Activated CD8-positive, alpha-beta memory T cell treated with anti-CD3 and anti-CD28 coated beads, Interleukin-2, amount 10 ng/mL, durations not matched to agents 7 days and 5 days (primary cell): ENCODE measurements around the gene ETV6. TPM values are rescaled to one million over a fixed set of nuclear protein-coding genes. Genes with fewer than 3 reads are reported as not detected.

Experiments
- ATAC-seq: fragments of 150-1000 bp; cut with Tn5 transposase; one replicate; pipeline ENCODE4 v1.10.0; 2021; ENCODE audit warnings: moderate library complexity
- CTCF ChIA-PET: fragments of 350-600 bp; sonication (Branson Sonifier 250); formaldehyde crosslinking; loops from one replicate; lab custom pipeline; 2021; ENCODE audit warnings: antibody characterized with exemption; lab: Charles Lee
- DNase-seq: peaks from one replicate; pipeline ENCODE4 v3.0.0-alpha.2; 2020
- H3K27ac Mint-ChIP-seq: one replicate; pipeline ENCODE4 v1.8.0; 2021; ENCODE audit warnings: mild to moderate bottlenecking, mixed read lengths
- H3K27me3 Mint-ChIP-seq: one replicate; pipeline ENCODE4 v1.8.0; 2021; ENCODE audit warnings: mixed read lengths
- H3K36me3 Mint-ChIP-seq: one replicate; pipeline ENCODE4 v1.8.0; 2021; ENCODE audit warnings: mild to moderate bottlenecking, mixed read lengths
- H3K4me1 Mint-ChIP-seq: one replicate; pipeline ENCODE4 v1.8.0; 2021; ENCODE audit warnings: mixed read lengths
- H3K4me3 Mint-ChIP-seq: one replicate; pipeline ENCODE4 v1.8.0; 2021; ENCODE audit warnings: mild to moderate bottlenecking, moderate library complexity, mixed read lengths
- H3K9me3 Mint-ChIP-seq: one replicate; pipeline ENCODE4 v1.8.0; 2022; ENCODE audit warnings: low read depth, mixed read lengths
- total RNA-seq, 2 experiments: library from RNA; stranded (reverse); gene quantifications; one replicate each; pipeline ENCODE4 v1.2.3, GENCODE V29; 2021

Gene ETV6
- total RNA-seq, 2 experiments from 2014 or later = 29.4 to 32.6 TPM

GRCh38 chr12:11749943-11750690 is 100.6 kb downstream of the ETV6 start:
- peaks cover 11% of the 10 kb centered on the region for H3K36me3 Mint-ChIP-seq
- no peak overlapping the region for H3K4me3 Mint-ChIP-seq
- H3K4me1 Mint-ChIP-seq = peaks cover 2% of the 10 kb centered on the region
- CTCF ChIA-PET = no interaction called here
- H3K27ac Mint-ChIP-seq = no peak overlapping the region
- ATAC-seq (no peak), DNase-seq (no peak)
- no peaks in the 10 kb centered on the region for H3K27me3 Mint-ChIP-seq
- no peaks in the 10 kb centered on the region for H3K9me3 Mint-ChIP-seq

- no peak for ATAC-seq
- Mint-ChIP-seq H3K27ac (no peak overlapping the region), H3K4me3 (no peak overlapping the region), H3K4me1 (peaks cover 2% of the 10 kb centered on the region), H3K9me3 (no peaks in the 10 kb centered on the region), H3K27me3 (no peaks in the 10 kb centered on the region), H3K36me3 (peaks cover 13% of the 10 kb centered on the region)
- no peak for DNase-seq
- CTCF ChIA-PET = no interaction called here
These were observed 103.1 kb downstream of the ETV6 start for GRCh38 chr12:11752403-11753149.

- DNase-seq (no peak), ATAC-seq (no peak)
- Mint-ChIP-seq H3K9me3 (no peaks in the 10 kb centered on the region), H3K36me3 (peaks cover 13% of the 10 kb centered on the region), H3K27ac (no peak overlapping the region), H3K27me3 (no peaks in the 10 kb centered on the region), H3K4me1 (peaks cover 2% of the 10 kb centered on the region), H3K4me3 (no peak overlapping the region)
- CTCF ChIA-PET = no interaction called here
These were observed 103.7 kb downstream of the ETV6 start for GRCh38 chr12:11753150-11753499.

- CTCF ChIA-PET = interaction anchor here (1.6 kb wide), 1 partner anchor 19 kb away, joined by 3 read pairs; no protein-coding TSS in a partner anchor
- Mint-ChIP-seq H3K27ac (no peak overlapping the region), H3K36me3 (peaks cover 13% of the 10 kb centered on the region), H3K4me1 (peaks cover 2% of the 10 kb centered on the region), H3K4me3 (no peak overlapping the region), H3K27me3 (no peaks in the 10 kb centered on the region), H3K9me3 (no peaks in the 10 kb centered on the region)
- ATAC-seq (no peak), DNase-seq (no peak)
These were observed 104.4 kb downstream of the ETV6 start for GRCh38 chr12:11753826-11754225.

- H3K27me3 Mint-ChIP-seq = no peaks in the 10 kb centered on the region
- H3K4me3 Mint-ChIP-seq = no peak overlapping the region
- CTCF ChIA-PET = interaction anchor here (1.6 kb wide), 1 partner anchor 20 kb away, joined by 3 read pairs; no protein-coding TSS in a partner anchor
- no peak overlapping the region for H3K27ac Mint-ChIP-seq
- DNase-seq (no peak), ATAC-seq (no peak)
- peaks cover 13% of the 10 kb centered on the region for H3K36me3 Mint-ChIP-seq
- H3K4me1 Mint-ChIP-seq = peaks cover 2% of the 10 kb centered on the region
- H3K9me3 Mint-ChIP-seq = no peaks in the 10 kb centered on the region
These were observed 104.8 kb downstream of the ETV6 start for GRCh38 chr12:11754256-11754655.

- ATAC-seq = no peak
- CTCF ChIA-PET = interaction anchor here (1.6 kb wide), 1 partner anchor 21 kb away, joined by 3 read pairs; no protein-coding TSS in a partner anchor
- no peak overlapping the region for H3K27ac Mint-ChIP-seq
These were observed 105.9 kb downstream of the ETV6 start for GRCh38 chr12:11755302-11755930.

GRCh38 chr12:11756022-11756421 is 106.5 kb downstream of the ETV6 start:
- CTCF ChIA-PET = no interaction called here
- Mint-ChIP-seq H3K4me1 (no peaks in the 10 kb centered on the region), H3K27me3 (no peaks in the 10 kb centered on the region)

More at GRCh38 chr12:11755302-11755930, 105.9 kb downstream of the ETV6 start:
- H3K36me3 Mint-ChIP-seq = peaks cover 15% of the 10 kb centered on the region
- no peak overlapping the region for H3K4me3 Mint-ChIP-seq
- no peak for DNase-seq
- no peaks in the 10 kb centered on the region for H3K4me1 Mint-ChIP-seq
- no peaks in the 10 kb centered on the region for H3K9me3 Mint-ChIP-seq
- H3K27me3 Mint-ChIP-seq = no peaks in the 10 kb centered on the region

GRCh38 chr12:11756523-11756922 is 107.0 kb downstream of the ETV6 start:
- Mint-ChIP-seq H3K27me3 (no peaks in the 10 kb centered on the region), H3K4me1 (peaks cover 4% of the 10 kb centered on the region), H3K36me3 (peaks cover 17% of the 10 kb centered on the region), H3K9me3 (no peaks in the 10 kb centered on the region), H3K4me3 (no peak overlapping the region), H3K27ac (no peak overlapping the region)
- ATAC-seq (no peak), DNase-seq (no peak)
- CTCF ChIA-PET = no interaction called here

More at GRCh38 chr12:11756022-11756421, 106.5 kb downstream of the ETV6 start:
- H3K36me3 Mint-ChIP-seq = peaks cover 15% of the 10 kb centered on the region
- DNase-seq = no peak
- H3K27ac Mint-ChIP-seq = no peak overlapping the region
- no peak overlapping the region for H3K4me3 Mint-ChIP-seq
- ATAC-seq = no peak
- H3K9me3 Mint-ChIP-seq = no peaks in the 10 kb centered on the region

GRCh38 chr12:11757095-11757494 is 107.6 kb downstream of the ETV6 start:
- no peaks in the 10 kb centered on the region for H3K27me3 Mint-ChIP-seq
- H3K4me3 Mint-ChIP-seq = no peak overlapping the region
- H3K27ac Mint-ChIP-seq = no peak overlapping the region
- H3K4me1 Mint-ChIP-seq = peaks cover 9% of the 10 kb centered on the region
- CTCF ChIA-PET = no interaction called here
- ATAC-seq (no peak), DNase-seq (no peak)
- no peaks in the 10 kb centered on the region for H3K9me3 Mint-ChIP-seq
- H3K36me3 Mint-ChIP-seq = peaks cover 19% of the 10 kb centered on the region

GRCh38 chr12:11757531-11757930 is 108.1 kb downstream of the ETV6 start:
- Mint-ChIP-seq H3K4me1 (peaks cover 14% of the 10 kb centered on the region), H3K9me3 (no peaks in the 10 kb centered on the region), H3K4me3 (no peak overlapping the region), H3K27me3 (no peaks in the 10 kb centered on the region), H3K36me3 (peaks cover 19% of the 10 kb centered on the region), H3K27ac (no peak overlapping the region)
- CTCF ChIA-PET = interaction anchor here (2.2 kb wide), 1 partner anchor 23 kb away, joined by 5 read pairs; no protein-coding TSS in a partner anchor
- DNase-seq (no peak), ATAC-seq (no peak)

GRCh38 chr12:11758087-11758486 is 108.6 kb downstream of the ETV6 start:
- Mint-ChIP-seq H3K36me3 (peaks cover 19% of the 10 kb centered on the region), H3K4me1 (peaks cover 19% of the 10 kb centered on the region), H3K27me3 (no peaks in the 10 kb centered on the region), H3K4me3 (no peak overlapping the region), H3K9me3 (no peaks in the 10 kb centered on the region), H3K27ac (no peak overlapping the region)
- ATAC-seq = no peak
- CTCF ChIA-PET = interaction anchor here (2.2 kb wide), 1 partner anchor 24 kb away, joined by 5 read pairs; no protein-coding TSS in a partner anchor
- no peak for DNase-seq

GRCh38 chr12:11758510-11759493 is 109.3 kb downstream of the ETV6 start:
- CTCF ChIA-PET = interaction anchor here (2.2 kb wide), 1 partner anchor 24 kb away, joined by 5 read pairs; no protein-coding TSS in a partner anchor
- DNase-seq (no peak), ATAC-seq (no peak)
- H3K4me1 Mint-ChIP-seq = peaks cover 24% of the 10 kb centered on the region
- H3K36me3 Mint-ChIP-seq = peaks cover 19% of the 10 kb centered on the region
- no peak overlapping the region for H3K27ac Mint-ChIP-seq
- H3K4me3 Mint-ChIP-seq = no peak overlapping the region
- no peaks in the 10 kb centered on the region for H3K27me3 Mint-ChIP-seq
- no peaks in the 10 kb centered on the region for H3K9me3 Mint-ChIP-seq
